ENCODE data around the gene POLR3G.

DNA sequence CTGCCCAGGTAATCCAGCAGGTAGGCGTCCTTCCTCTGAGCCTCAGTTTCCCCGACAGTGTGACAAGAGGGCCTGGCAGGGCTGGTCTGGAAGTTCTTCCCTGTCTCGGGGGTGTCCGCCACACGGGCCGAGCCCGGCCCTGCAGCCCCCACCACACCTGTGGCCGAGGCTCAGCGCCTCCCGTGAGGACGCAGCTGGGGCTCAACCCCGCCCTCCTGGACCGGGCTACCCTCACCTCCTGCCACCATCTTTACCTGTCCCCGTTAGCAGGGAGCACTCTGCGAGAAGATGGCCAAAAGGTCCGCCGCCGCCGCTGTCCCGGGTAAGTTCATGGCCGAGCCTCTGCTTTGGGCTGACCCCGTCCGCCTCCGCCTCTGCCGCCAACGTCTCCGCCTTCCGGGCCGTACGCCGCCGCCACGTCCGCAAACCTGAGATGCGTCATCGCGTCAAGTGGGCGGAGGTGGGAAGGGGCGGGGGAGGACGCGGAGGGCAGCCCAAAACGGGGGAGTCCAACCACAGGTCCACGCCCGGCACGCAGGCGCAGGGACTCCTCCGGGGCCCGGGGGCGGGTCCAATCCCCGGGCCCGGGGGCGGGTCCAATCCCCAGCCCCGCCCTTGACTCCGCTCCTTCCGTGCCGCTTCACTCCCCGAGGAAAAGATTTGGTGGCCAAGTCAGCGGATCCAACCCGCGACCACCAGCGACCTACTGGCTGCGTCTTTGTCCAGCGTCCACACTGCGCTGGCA is 54.7 kb downstream of the POLR3G start, which contains the start of gene LYSMD3:
- TF ChIP-seq, protein P1, sequence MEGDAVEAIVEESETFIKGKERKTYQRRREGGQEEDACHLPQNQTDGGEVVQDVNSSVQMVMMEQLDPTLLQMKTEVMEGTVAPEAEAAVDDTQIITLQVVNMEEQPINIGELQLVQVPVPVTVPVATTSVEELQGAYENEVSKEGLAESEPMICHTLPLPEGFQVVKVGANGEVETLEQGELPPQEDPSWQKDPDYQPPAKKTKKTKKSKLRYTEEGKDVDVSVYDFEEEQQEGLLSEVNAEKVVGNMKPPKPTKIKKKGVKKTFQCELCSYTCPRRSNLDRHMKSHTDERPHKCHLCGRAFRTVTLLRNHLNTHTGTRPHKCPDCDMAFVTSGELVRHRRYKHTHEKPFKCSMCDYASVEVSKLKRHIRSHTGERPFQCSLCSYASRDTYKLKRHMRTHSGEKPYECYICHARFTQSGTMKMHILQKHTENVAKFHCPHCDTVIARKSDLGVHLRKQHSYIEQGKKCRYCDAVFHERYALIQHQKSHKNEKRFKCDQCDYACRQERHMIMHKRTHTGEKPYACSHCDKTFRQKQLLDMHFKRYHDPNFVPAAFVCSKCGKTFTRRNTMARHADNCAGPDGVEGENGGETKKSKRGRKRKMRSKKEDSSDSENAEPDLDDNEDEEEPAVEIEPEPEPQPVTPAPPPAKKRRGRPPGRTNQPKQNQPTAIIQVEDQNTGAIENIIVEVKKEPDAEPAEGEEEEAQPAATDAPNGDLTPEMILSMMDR (IDR thresholded peaks at IDR 0.05; ENCODE audit: low read depth, low read length, poor library complexity, severe bottlenecking) = no peak
- TF ChIP-seq EZH2phosphoT487 (IDR thresholded peaks at IDR 0.05; ENCODE audit: borderline replicate concordance, low read length) = no peak
